HL-60 (cell line): ENCODE measurements around the gene EHD4.

Experiments used
- DNase-seq, 2 experiments: peaks; one replicate each; pipeline ENCODE4 v3.0.0-alpha.2; 2010 to 2020; ENCODE audit warnings: low read depth in 1 of 2, low spot score in 1 of 2
- H3K27ac ChIP-seq: fragments of 250-450 bp; sonication (Bioruptor Pico); replicated peaks from 2 replicates; pipeline ENCODE4 v1.5.1; 2020; ENCODE audit warnings: mild to moderate bottlenecking, moderate library complexity
- H3K27me3 ChIP-seq: fragments of 250-450 bp; sonication (Bioruptor Pico); 2 replicates; pipeline ENCODE4 v1.5.1; 2021; ENCODE audit warnings: mild to moderate bottlenecking, moderate library complexity; ENCODE audit not compliant: insufficient read depth, poor library complexity, severe bottlenecking
- H3K4me3 ChIP-seq: replicated peaks from 2 replicates; pipeline ENCODE4 v1.5.1; 2011; ENCODE audit warnings: mild to moderate bottlenecking, control low read depth, low read length; ENCODE audit not compliant: insufficient read depth
- CTCF ChIP-seq: IDR thresholded peaks from one replicate; pipeline ENCODE4 v1.5.1; 2011; ENCODE audit warnings: low read length, control low read depth, inconsistent platforms; ENCODE audit not compliant: insufficient read depth
- GABPA ChIP-seq: IDR thresholded peaks from 2 replicates; pipeline ENCODE4 v1.6.1; 2012; ENCODE audit warnings: low read depth
- POLR2AphosphoS5 ChIP-seq: IDR thresholded peaks from 2 replicates; pipeline ENCODE4 v1.6.1; 2012; ENCODE audit warnings: low read depth
- SPI1 ChIP-seq: IDR thresholded peaks from 2 replicates; pipeline ENCODE4 v1.6.1; 2012; ENCODE audit warnings: low read depth, mild to moderate bottlenecking, borderline replicate concordance
- TF ChIP-seq, protein P1 (sequence below): IDR thresholded peaks from 2 replicates; pipeline ENCODE4 v1.6.1; 2012; ENCODE audit warnings: low read depth; ENCODE audit not compliant: insufficient replicate concordance

The EHD4 gene

GRCh38 chr15:41928637-41929620 is 43.4 kb downstream of the EHD4 start:
- no peak overlapping the region for H3K27ac ChIP-seq
- no peak for DNase-seq
- H3K27me3 ChIP-seq, result no peaks in the 10 kb centered on the region
- TF ChIP-seq, protein P1, sequence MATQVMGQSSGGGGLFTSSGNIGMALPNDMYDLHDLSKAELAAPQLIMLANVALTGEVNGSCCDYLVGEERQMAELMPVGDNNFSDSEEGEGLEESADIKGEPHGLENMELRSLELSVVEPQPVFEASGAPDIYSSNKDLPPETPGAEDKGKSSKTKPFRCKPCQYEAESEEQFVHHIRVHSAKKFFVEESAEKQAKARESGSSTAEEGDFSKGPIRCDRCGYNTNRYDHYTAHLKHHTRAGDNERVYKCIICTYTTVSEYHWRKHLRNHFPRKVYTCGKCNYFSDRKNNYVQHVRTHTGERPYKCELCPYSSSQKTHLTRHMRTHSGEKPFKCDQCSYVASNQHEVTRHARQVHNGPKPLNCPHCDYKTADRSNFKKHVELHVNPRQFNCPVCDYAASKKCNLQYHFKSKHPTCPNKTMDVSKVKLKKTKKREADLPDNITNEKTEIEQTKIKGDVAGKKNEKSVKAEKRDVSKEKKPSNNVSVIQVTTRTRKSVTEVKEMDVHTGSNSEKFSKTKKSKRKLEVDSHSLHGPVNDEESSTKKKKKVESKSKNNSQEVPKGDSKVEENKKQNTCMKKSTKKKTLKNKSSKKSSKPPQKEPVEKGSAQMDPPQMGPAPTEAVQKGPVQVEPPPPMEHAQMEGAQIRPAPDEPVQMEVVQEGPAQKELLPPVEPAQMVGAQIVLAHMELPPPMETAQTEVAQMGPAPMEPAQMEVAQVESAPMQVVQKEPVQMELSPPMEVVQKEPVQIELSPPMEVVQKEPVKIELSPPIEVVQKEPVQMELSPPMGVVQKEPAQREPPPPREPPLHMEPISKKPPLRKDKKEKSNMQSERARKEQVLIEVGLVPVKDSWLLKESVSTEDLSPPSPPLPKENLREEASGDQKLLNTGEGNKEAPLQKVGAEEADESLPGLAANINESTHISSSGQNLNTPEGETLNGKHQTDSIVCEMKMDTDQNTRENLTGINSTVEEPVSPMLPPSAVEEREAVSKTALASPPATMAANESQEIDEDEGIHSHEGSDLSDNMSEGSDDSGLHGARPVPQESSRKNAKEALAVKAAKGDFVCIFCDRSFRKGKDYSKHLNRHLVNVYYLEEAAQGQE, result no peak
- TF ChIP-seq SPI1, result no peak
- TF ChIP-seq POLR2AphosphoS5, result no peak
- TF ChIP-seq CTCF, result no peak
- no peak for TF ChIP-seq GABPA
- H3K4me3 ChIP-seq, result no peak overlapping the region

GRCh38 chr15:41928100-41928499 is 44.3 kb downstream of the EHD4 start:
- TF ChIP-seq, protein P1, result no peak
- TF ChIP-seq CTCF, result no peak
- DNase-seq, result no peak
- Histone ChIP-seq H3K4me3 (no peak overlapping the region), H3K27me3 (no peaks in the 10 kb centered on the region), H3K27ac (no peak overlapping the region)

- H3K27me3 ChIP-seq, result no peaks in the 10 kb centered on the region
- TF ChIP-seq, protein P1, result no peak
- no peak for TF ChIP-seq GABPA
- TF ChIP-seq SPI1, result no peak
- TF ChIP-seq CTCF, result no peak
- TF ChIP-seq POLR2AphosphoS5, result no peak
- no peak overlapping the region for H3K4me3 ChIP-seq
- no peak overlapping the region for H3K27ac ChIP-seq
- DNase-seq, result no peak
Measured at GRCh38 chr15:41927536-41927935, 44.8 kb downstream of the EHD4 start.
